Muscle of leg (tissue), 11 donors: ENCODE data around the gene GOLT1A. TPM values are rescaled to one million over a fixed set of nuclear protein-coding genes. Genes with fewer than 3 reads are reported as not detected.

Experiments
- DNase-seq: peaks from one replicate; pipeline ENCODE4 v3.0.0; 2013
- H3K27ac ChIP-seq: one replicate; pipeline ENCODE4 v1.5.1; 2013; ENCODE audit warnings: mild to moderate bottlenecking, low read length, control low read depth
- H3K27me3 ChIP-seq: one replicate; pipeline ENCODE4 v1.6.1; 2013; ENCODE audit warnings: low read length; ENCODE audit not compliant: control insufficient read depth, insufficient read depth
- H3K36me3 ChIP-seq: one replicate; pipeline ENCODE4 v1.6.1; 2013; ENCODE audit warnings: low read length; ENCODE audit not compliant: control insufficient read depth, insufficient read depth
- H3K4me1 ChIP-seq: one replicate; pipeline ENCODE4 v1.6.1; 2013; ENCODE audit warnings: low read length; ENCODE audit not compliant: control insufficient read depth, insufficient read depth
- H3K4me3 ChIP-seq: one replicate; pipeline ENCODE4 v1.5.1; 2013; ENCODE audit warnings: low read length, control low read depth
- H3K9me3 ChIP-seq: replicated peaks from 2 replicates; pipeline ENCODE4 v1.6.1; 2013; ENCODE audit warnings: low read depth, low read length; ENCODE audit not compliant: control insufficient read depth
- WGBS: methylation state at CpG from one replicate; pipeline ENCODE4 v1.1.5; 2013; ENCODE audit warnings: missing lambda C conversion rate; ENCODE audit not compliant: insufficient coverage; 5-methylcytosine and 5-hydroxymethylcytosine counted together
- polyA plus RNA-seq, 8 donors: library from polyadenylated mRNA; unstranded; fragments of 120-200 nt; gene quantifications; one replicate each; pipeline versions ENCODE4 v1.2.1 to v1.2.3, GENCODE V29; 2013; ENCODE audit warnings: inconsistent platforms in 1 of 8, low replicate concordance in 1 of 8; ENCODE audit not compliant: insufficient read length in 8 of 8, insufficient read depth in 1 of 8
- total RNA-seq: library from RNA; stranded (reverse); fragments of 120-200 nt; gene quantifications from one replicate; pipeline ENCODE4 v1.2.4, GENCODE V29; 2013

Gene GOLT1A
- total and polyA plus RNA-seq, 9 donors = 0.09 to 3.9 (median 0.89) TPM; not detected in 5

DNA sequence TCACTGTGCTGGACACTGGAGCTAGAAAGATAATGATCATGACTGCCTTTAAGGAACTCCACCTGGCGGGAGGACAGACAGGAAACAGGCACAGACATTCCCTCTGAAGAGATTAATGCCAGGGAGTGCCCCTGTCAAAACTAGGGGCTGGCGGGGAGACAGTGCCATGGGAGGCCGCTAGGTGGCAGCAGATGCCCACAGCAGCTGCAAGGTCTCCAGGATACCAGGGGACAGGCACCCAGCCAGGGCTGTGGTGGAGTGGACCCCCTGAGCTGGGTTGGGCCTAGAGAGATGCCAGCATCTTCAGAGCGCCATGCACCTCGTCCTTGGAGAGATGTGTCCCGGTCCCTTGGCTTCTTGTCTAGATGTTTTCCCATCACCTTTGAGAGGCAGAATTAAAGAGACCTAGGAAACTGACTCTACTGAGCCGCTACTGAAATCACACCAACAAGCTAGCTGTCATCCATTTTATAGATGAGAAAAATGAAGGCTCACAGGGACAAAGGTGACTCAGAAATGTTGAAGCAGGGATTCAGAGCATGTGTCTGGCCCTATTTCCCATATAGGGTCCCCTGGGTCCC, 51.2 kb downstream of the GOLT1A start:
- peak; percentile 74 for DNase-seq
- no peak overlapping the region for H3K4me3 ChIP-seq
- H3K4me1 ChIP-seq = peaks cover 7% of the 10 kb centered on the region
- H3K36me3 ChIP-seq = no peaks in the 10 kb centered on the region
- H3K9me3 ChIP-seq = no peaks in the 10 kb centered on the region
- H3K27ac ChIP-seq = no peak overlapping the region
- peaks cover 18% of the 10 kb centered on the region for H3K27me3 ChIP-seq
- 0% methylated on average over 6 of the region's 7 CpGs for WGBS

DNA sequence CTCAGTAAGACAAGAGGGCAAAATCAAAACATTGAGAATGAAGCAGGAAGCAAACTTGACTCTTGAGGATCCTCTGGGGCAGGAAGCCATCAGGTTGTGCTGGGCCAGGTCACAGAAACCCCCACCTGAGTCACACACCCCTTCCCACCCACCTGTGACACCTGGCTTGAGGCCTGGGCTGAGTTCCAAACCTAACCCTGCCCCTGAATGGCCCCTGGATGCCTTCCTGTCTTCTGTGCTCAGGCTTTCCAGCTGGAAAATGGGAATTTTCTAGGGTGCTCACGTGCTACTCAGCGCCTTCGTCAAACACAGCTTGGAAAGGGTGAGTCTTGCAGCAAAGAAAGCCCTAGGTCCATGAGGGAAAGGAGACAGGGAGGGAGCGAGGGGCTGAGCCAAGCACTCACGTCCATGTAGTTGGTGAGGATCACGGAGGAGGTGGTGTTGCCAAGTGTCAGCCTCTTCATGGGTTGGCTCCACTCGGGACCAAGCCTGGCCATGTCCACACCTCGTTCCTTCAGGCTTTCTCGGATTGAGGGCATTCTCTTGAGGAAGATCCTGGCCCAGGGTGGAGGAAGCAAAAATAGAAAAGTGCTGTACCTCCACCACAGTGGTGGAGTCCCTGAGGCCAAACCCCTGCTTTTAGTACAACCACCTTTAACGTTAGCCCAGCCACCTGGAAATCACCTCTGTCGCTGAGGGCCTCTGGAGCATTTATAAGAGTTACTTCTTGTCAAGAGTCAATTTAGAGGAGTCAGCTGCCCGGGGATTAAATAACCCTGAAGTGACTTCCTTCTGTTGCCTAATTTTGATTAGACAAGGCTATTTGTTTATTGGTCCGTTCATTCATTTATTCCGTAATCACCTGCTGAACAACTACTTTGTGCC, 51.9 kb downstream of the GOLT1A start:
- no peak overlapping the region for H3K4me3 ChIP-seq
- no peaks in the 10 kb centered on the region for H3K36me3 ChIP-seq
- no peaks in the 10 kb centered on the region for H3K9me3 ChIP-seq
- peaks cover 18% of the 10 kb centered on the region for H3K27me3 ChIP-seq
- no peak for DNase-seq
- H3K27ac ChIP-seq = no peak overlapping the region
- 53% methylated on average over 8 of the region's 14 CpGs for WGBS
- H3K4me1 ChIP-seq = peaks cover 7% of the 10 kb centered on the region

GRCh38 chr1:204157962-204158361, 55.8 kb downstream of the GOLT1A start:
- Histone ChIP-seq H3K27ac (no peak overlapping the region), H3K36me3 (no peaks in the 10 kb centered on the region), H3K4me3 (no peak overlapping the region), H3K4me1 (peaks cover 7% of the 10 kb centered on the region), H3K27me3 (peaks cover 18% of the 10 kb centered on the region), H3K9me3 (no peaks in the 10 kb centered on the region)
- no peak for DNase-seq
- WGBS = 35% methylated on average over 6 of the region's 6 CpGs

GRCh38 chr1:204155881-204156280, 57.9 kb downstream of the GOLT1A start:
- H3K9me3 ChIP-seq = no peaks in the 10 kb centered on the region
- peaks cover 17% of the 10 kb centered on the region for H3K27me3 ChIP-seq
- 81% methylated on average over 8 of the region's 10 CpGs for WGBS

DNA sequence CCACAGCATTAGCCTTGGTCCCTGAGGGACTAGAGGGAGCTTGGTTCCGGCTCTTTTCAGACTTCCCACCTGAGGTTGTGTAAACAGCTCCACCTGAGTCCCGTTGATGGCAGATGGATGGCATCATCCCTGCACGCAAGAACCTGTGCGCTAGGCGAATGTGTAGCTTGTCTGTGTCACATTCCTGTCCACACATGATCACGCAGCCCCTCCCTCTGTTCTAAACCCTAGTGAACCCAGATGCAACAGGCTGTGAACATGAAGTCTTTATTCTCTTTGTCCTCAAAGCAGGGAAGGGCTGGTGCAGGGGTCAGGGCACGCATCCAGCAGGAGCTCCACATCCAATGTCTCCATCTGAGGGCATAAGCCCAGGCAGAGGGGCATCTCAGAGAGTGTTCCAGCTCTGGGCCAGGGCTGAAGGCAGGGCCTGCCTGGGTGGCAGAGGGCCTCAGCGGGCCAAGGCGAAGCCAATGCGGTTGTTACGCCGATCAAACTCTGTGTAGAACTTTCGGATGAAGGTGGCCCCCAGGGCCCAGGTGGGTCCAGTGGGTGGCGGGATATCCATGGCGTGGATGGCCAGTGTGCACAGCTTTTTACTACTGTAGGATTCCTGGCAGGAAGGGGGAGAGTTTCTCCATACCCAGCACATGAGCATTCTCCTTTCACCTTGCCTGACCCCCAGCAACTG, 59.1 kb downstream of the GOLT1A start:
- H3K27ac ChIP-seq = no peak overlapping the region
- H3K9me3 ChIP-seq = no peaks in the 10 kb centered on the region
- H3K36me3 ChIP-seq = no peaks in the 10 kb centered on the region
- peaks cover 18% of the 10 kb centered on the region for H3K4me1 ChIP-seq
- H3K4me3 ChIP-seq = no peak overlapping the region
- H3K27me3 ChIP-seq = peaks cover 14% of the 10 kb centered on the region
- 94% methylated on average over 12 of the region's 15 CpGs for WGBS
- no peak for DNase-seq

More at GRCh38 chr1:204155881-204156280, 57.9 kb downstream of the GOLT1A start:
- Histone ChIP-seq H3K27ac (no peak overlapping the region), H3K4me1 (peaks cover 11% of the 10 kb centered on the region), H3K4me3 (no peak overlapping the region), H3K36me3 (no peaks in the 10 kb centered on the region)
- DNase-seq = no peak

- WGBS = 97% methylated on average over 4 of the region's 5 CpGs
- no peak overlapping the region for H3K27ac ChIP-seq
- peaks cover 18% of the 10 kb centered on the region for H3K4me1 ChIP-seq
- no peak overlapping the region for H3K4me3 ChIP-seq
- no peak for DNase-seq
- H3K9me3 ChIP-seq = no peaks in the 10 kb centered on the region
- peaks cover 14% of the 10 kb centered on the region for H3K27me3 ChIP-seq
- no peaks in the 10 kb centered on the region for H3K36me3 ChIP-seq
These were observed 60.1 kb downstream of the GOLT1A start for GRCh38 chr1:204153667-204154066.

DNA sequence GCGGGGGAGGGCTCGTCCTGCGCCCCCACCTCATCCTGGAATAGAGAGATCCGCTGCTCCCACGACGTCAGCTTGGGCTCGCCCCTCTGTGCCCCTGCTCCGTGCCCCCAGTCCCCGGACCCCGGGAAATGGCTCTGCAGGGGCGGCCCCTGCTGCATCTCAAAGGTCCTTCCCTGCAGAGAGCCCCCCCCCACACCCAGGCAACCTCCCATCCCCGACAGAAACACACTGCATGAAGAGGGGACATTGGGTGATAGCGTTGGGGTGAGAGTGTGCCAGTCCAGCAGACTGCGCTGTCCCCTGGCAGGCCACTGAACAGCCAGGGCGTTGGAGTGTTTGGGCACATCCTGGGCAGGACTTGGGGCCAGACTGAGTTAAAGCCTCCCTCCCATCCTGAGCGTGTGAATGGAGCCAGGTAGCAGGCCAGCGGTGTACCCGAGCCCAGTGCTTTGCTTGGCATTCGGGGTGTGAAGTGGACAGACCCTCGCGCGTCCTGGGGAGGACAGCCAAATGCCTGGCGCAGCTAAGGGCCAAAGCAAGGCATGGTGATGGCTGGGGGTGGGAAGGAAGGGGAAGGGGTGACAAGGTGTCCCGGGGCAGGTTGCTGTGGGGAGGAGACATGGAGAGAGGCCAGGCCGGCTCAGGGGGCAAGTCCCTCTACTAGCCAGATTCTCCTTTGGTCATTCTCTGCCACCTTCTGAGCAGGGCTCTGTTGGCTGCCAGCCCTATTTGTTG, 61.3 kb downstream of the GOLT1A start:
- WGBS = 30% methylated on average over 17 of the region's 25 CpGs
- H3K27me3 ChIP-seq = peaks cover 14% of the 10 kb centered on the region
- DNase-seq = no peak

GRCh38 chr1:204151552-204152309, 62.1 kb downstream of the GOLT1A start, which contains the start of gene ETNK2:
ETNK2 (minus strand) TSS chr1:204152044; CDS start chr1:204151852, 192 bp downstream.
- H3K27me3 ChIP-seq = peaks cover 14% of the 10 kb centered on the region
- H3K36me3 ChIP-seq = no peaks in the 10 kb centered on the region
- peak; percentile 80 for DNase-seq
- no peaks in the 10 kb centered on the region for H3K9me3 ChIP-seq
- peak within 1 kb of the TSS; percentile 54 for H3K4me3 ChIP-seq
- H3K27ac ChIP-seq = peak within 1 kb of the TSS; percentile 51
- under 1% methylated on average over 76 of the region's 94 CpGs for WGBS
- H3K4me1 ChIP-seq = peaks cover 18% of the 10 kb centered on the region

More for the DNA sequence above, 61.3 kb downstream of the GOLT1A start:
- Histone ChIP-seq H3K4me3 (peak overlapping the region; percentile 50), H3K9me3 (no peaks in the 10 kb centered on the region), H3K4me1 (peaks cover 18% of the 10 kb centered on the region), H3K36me3 (no peaks in the 10 kb centered on the region), H3K27ac (no peak overlapping the region)
